Psoas muscle (tissue), 8 donors: ENCODE data around the gene LY6G6D. TPM values are rescaled to one million over a fixed set of nuclear protein-coding genes. Genes with fewer than 3 reads are reported as not detected.

ENCODE experiments used
- ATAC-seq, 4 donors: fragments of 200-7000 bp; cut with Tn5 transposase; one replicate each; pipeline ENCODE4 v1.9.1; 2020; ENCODE audit warnings: moderate library complexity in 3 of 4, mild to moderate bottlenecking in 2 of 4
- DNase-seq, 2 donors: peaks; one replicate each; pipeline ENCODE4 v3.0.0-alpha.2; 2020
- H3K27ac ChIP-seq: fragments of 200-600 bp; one replicate; pipeline ENCODE4 v1.8.0; 2022
- H3K27me3 ChIP-seq, 3 donors: fragments of 200-600 bp in 1 of 3; one replicate each; pipeline versions ENCODE4 v1.6.1 to v1.8.0; 2013 to 2022; ENCODE audit warnings: low read length in 2 of 3, mild to moderate bottlenecking in 2 of 3, moderate library complexity in 1 of 3; ENCODE audit not compliant: insufficient read depth in 3 of 3
- H3K36me3 ChIP-seq, 2 donors: fragments of 200-600 bp in 1 of 2; one replicate each; pipeline versions ENCODE4 v1.6.1 to v1.8.0; 2013 to 2022; ENCODE audit warnings: low read depth in 1 of 2, mild to moderate bottlenecking in 1 of 2, moderate library complexity in 1 of 2; ENCODE audit not compliant: insufficient read depth in 1 of 2
- H3K4me1 ChIP-seq: fragments of 200-600 bp; one replicate; pipeline ENCODE4 v1.8.0; 2022
- H3K4me3 ChIP-seq: fragments of 200-600 bp; one replicate; pipeline ENCODE4 v1.8.0; 2022; ENCODE audit warnings: mild to moderate bottlenecking
- H3K9me3 ChIP-seq: fragments of 200-600 bp; one replicate; pipeline ENCODE4 v1.8.0; 2022
- WGBS, 3 donors: extraction: QIAGEN DNeasy Blood & Tissue Kit; methylation state at CpG; one replicate each; pipeline versions ENCODE4 v1.1.6 to v1.1.7; 2013; 5-methylcytosine and 5-hydroxymethylcytosine counted together
- intact Hi-C, 2 donors: fragments of 100-400 bp; cut with DNase I; formaldehyde crosslinking; loops; one replicate each; pipeline versions ENCODE4 v1.11.0 to v1.14.2; 2022
- polyA plus RNA-seq, 3 donors: library from polyadenylated mRNA; stranded (reverse); fragments of 200-250 nt; gene quantifications; one replicate each; pipeline ENCODE4 v1.2.3, GENCODE V29; 2013
- total RNA-seq, 4 donors: library from RNA; stranded (reverse); fragmentation: NEBNext Ultra II Directional in 2 of 4; extraction: Animal tissue kit (Norgen Biotek cat#: 25700) in 2 of 4; gene quantifications; one replicate each; pipeline versions ENCODE4 v1.2.1 to v1.2.4, GENCODE V29; 2021 to 2023
- TF ChIP-seq, protein P1 (sequence below): fragments of 200-600 bp; IDR thresholded peaks from one replicate; pipeline ENCODE4 v1.8.0; 2022; ENCODE audit warnings: antibody characterized with exemption
- donor health status: healthy with polysubstance abuse.
- donor health status: DM: no; HTN: no; CAD: no; lungs with moderate emphysema.
- donor health status: Bipolar disorder and iron deficiency.
- donor health status: healthy.
- donor health status: DM: yes; HTN: yes; CAD: no.
- donor health status: DM: no; HTN: no; CAD: no.
- donor health status: DM: no; HTN: no; CAD: no.
- donor health status: DM: yes; HTN: yes; CAD: no.

LY6G6D gene
- total and polyA plus RNA-seq, 7 donors, result not detected

DNA sequence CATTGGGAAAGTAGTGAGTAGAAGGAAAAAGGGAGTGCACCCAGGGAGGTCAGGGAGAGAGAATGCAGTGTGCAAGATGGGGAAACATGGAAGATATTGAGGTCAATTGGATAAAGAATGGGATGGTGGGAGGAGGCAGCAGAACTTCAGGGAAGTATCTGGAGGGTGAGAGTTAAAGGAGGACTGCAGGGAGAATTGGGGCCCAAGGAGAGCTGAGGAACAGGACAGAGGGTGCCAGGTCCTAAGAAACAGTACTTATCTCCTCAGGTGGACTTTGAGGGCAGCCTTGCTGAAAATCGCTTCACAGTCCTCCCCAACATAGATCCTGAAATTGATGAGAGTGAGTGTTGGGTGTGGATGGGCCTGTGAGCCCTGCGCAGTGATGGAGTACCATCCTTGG is 43.1 kb downstream of the LY6G6D start:
- intact Hi-C loops, result no loop called here
- Histone ChIP-seq H3K4me1 (no peaks in the 10 kb centered on the region), H3K27me3 (no peaks in the 10 kb centered on the region), H3K36me3 (no peaks in the 10 kb centered on the region), H3K9me3 (no peaks in the 10 kb centered on the region), H3K4me3 (no peak overlapping the region), H3K27ac (no peak overlapping the region)
- ATAC-seq (no peak), DNase-seq (no peak)
- TF ChIP-seq, protein P1, sequence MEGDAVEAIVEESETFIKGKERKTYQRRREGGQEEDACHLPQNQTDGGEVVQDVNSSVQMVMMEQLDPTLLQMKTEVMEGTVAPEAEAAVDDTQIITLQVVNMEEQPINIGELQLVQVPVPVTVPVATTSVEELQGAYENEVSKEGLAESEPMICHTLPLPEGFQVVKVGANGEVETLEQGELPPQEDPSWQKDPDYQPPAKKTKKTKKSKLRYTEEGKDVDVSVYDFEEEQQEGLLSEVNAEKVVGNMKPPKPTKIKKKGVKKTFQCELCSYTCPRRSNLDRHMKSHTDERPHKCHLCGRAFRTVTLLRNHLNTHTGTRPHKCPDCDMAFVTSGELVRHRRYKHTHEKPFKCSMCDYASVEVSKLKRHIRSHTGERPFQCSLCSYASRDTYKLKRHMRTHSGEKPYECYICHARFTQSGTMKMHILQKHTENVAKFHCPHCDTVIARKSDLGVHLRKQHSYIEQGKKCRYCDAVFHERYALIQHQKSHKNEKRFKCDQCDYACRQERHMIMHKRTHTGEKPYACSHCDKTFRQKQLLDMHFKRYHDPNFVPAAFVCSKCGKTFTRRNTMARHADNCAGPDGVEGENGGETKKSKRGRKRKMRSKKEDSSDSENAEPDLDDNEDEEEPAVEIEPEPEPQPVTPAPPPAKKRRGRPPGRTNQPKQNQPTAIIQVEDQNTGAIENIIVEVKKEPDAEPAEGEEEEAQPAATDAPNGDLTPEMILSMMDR, result no peak
- 97 to 100% (median 98%) methylated on average over 2 of the region's 2 CpGs for whole genome bisulfite sequencing, 3 donors

DNA sequence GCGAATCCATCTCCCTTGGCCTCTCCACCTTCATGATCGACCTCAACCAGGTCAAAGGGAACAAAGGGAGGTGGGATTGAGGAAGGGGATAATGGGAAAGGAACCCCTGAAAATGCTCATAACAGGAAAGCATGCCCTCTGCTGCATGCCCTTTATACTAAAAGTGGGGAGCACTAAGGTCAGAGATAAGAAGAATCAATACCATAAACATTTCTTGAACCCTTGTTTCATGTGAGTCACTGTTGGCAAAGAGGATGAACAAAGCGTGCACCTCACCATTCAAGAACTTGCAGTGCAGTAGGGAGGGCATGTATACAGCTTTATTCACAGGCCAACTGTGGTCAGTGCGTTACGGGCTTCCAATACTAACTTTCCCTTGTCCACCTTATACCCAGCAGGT is 45.6 kb downstream of the LY6G6D start:
- intact Hi-C loops, result no loop called here
- TF ChIP-seq, protein P1, result no peak
- no peaks in the 10 kb centered on the region for H3K9me3 ChIP-seq

DNA sequence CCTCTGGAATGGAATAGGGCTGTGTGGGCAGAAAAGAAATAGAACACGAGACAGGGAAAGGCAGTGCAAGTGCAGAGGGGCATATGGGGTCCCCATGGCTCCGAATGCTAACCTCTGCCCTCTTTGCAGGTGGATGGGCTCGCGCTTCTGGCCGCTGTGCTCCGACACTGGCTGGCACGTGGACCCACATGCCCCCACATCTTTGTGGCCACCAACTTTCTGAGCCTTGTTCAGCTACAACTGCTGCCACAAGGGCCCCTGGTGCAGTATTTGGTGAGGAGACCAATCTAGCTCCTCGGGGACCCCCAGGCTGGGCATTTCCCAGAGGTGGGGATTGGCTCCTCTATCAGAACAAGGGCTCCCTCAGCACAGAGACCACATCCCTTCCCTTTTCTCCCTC is 46.2 kb downstream of the LY6G6D start:
- no peak for DNase-seq
- H3K4me1 ChIP-seq, result no peaks in the 10 kb centered on the region
- TF ChIP-seq, protein P1, result no peak
- peaks cover 0 to 20% of the 10 kb centered on the region in 2 donors for H3K36me3 ChIP-seq
- H3K27me3 ChIP-seq, result no peaks in the 10 kb centered on the region
- WGBS, 3 donors, result 96 to 98% (median 97%) methylated on average over 8 of the region's 8 CpGs
- no peak overlapping the region for H3K27ac ChIP-seq
- intact Hi-C loops, result no loop called here
- no peaks in the 10 kb centered on the region for H3K9me3 ChIP-seq
- ATAC-seq, result no peak
- H3K4me3 ChIP-seq, result no peak overlapping the region

More for the DNA sequence above, 45.6 kb downstream of the LY6G6D start:
- H3K27me3 ChIP-seq, result no peaks in the 10 kb centered on the region
- no peaks in the 10 kb centered on the region for H3K4me1 ChIP-seq
- DNase-seq (no peak), ATAC-seq (no peak)
- peaks cover 0 to 14% of the 10 kb centered on the region in 2 donors for H3K36me3 ChIP-seq
- H3K27ac ChIP-seq, result no peak overlapping the region
- WGBS, 3 donors, result 92 to 96% (median 93%) methylated on average over 5 of the region's 5 CpGs
- H3K4me3 ChIP-seq, result no peak overlapping the region

DNA sequence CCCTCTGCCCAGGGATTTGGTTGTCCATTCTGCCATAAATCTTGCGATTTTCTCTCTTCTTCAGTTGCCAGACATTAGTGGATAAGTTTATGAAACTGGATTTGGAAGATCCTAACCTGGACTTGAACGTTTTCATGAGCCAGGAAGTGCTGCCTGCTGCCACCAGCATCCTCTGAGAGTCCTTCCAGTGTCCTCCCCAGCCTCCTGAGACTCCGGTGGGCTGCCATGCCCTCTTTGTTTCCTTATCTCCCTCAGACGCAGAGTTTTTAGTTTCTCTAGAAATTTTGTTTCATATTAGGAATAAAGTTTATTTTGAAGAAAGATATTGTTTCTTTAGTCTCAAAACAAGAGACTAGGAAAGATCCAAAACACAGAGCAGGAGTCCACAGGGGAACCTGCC is 47.2 kb downstream of the LY6G6D start, which contains the start of gene SAPCD1:
Gene SAPCD1 (plus strand): TSS at position 301 of the 400 bp plus-strand sequence. CDS start 399 bp downstream, outside the sequence.
- H3K27ac ChIP-seq, result no peak within 1 kb of the TSS
- no peak for ATAC-seq

More for the DNA sequence above, 47.2 kb downstream of the LY6G6D start, which contains the start of gene SAPCD1:
- intact Hi-C loops, result no loop called here
- TF ChIP-seq, protein P1, result no peak
- Histone ChIP-seq H3K4me3 (no peak within 1 kb of the TSS), H3K4me1 (no peaks in the 10 kb centered on the region), H3K9me3 (no peaks in the 10 kb centered on the region), H3K36me3 (peaks cover 0 to 30% of the 10 kb centered on the region in 2 donors), H3K27me3 (no peaks in the 10 kb centered on the region)
- no peak for DNase-seq
- WGBS, 3 donors, result 76 to 84% (median 79%) methylated on average over 4 of the region's 4 CpGs
